Ishikawa (cell line): ENCODE measurements around the gene THBS2.

Experiments used
- CEBPB ChIP-seq: IDR thresholded peaks from 2 replicates; pipeline ENCODE4 v1.6.1; 2012
- EGR1 ChIP-seq: IDR thresholded peaks from 2 replicates; pipeline ENCODE4 v1.6.1; 2012
- MAX ChIP-seq: IDR thresholded peaks from 2 replicates; pipeline ENCODE4 v1.6.1; 2012
- TAF1 ChIP-seq: IDR thresholded peaks from 2 replicates; pipeline ENCODE4 v1.6.1; 2012; ENCODE audit warnings: low read depth, mild to moderate bottlenecking

DNA sequence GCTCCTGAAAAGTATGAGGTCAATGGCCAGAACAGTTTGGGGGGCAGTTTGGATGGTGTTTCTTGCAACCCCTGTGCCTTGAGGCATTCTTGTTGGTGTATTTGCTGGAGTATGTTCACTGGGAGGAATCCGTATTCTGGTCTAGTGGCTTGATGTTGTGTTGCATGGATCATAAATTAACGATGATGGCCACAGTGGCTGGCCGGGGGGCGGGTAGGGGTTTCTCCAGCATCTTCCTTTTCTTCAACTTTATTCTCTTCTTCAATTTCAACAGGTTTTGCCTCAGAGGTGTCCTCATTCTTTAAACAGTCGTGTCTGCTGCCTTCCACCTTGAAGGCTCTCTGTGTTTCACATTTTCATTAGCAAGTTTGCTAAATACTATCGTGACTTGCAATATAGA, 43.0 kb upstream of the THBS2 start:
- TF ChIP-seq CEBPB (no peak), EGR1 (no peak), MAX (no peak), TAF1 (no peak)
